GM12892 (cell line): ENCODE data around the gene SHB.

ENCODE experiments used
- POLR2A ChIP-seq: IDR thresholded peaks from 2 replicates; pipeline ENCODE4 v1.6.1; 2011; ENCODE audit warnings: low read depth, low read length, control low read depth
- POLR2AphosphoS5 ChIP-seq: IDR thresholded peaks from 2 replicates; pipeline ENCODE4 v1.6.1; 2011; ENCODE audit warnings: low read depth, low read length, control low read depth

DNA sequence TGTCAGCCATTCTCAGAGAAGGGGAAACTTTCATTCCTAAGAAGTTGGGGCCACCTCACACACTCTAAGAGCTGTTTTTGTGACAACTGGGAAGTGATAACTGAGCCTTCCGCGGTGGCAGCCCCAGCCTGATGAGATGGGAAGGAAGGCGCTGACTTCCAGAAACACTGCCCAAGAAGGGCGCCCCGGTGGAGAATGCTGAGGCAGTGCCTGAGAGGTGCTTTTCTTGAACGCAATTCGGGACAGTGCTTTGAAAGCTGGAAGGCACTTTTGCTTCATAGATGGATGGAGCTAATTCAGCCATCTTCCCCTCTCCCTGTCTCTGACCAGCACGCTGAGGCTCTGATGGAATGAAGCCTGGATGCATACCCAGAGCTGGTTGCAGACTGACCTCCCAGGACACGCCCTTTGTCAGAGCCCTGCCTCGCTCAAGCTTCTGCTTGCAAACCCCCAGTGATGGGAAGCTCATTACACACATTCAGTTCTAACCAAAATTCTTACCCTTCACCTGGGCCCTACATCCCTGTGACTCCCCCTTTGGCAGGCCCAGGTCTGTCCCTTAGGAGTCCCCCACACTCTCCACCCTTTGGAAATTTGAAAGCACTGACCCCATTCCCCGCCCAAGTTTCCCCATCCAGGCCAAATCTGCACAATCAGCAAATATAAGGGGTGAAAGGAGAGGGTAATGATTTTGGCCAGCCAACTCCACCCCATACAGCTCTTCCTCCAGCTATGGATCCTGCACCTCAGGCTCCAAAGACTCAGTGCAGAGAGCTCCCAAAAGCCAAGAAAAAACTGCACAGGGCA lies 98.5 kb downstream of the SHB start:
- no peak for TF ChIP-seq POLR2A
- TF ChIP-seq POLR2AphosphoS5 = no peak
